ENCODE data around the gene TMPRSS6. TPM values are rescaled to one million over a fixed set of nuclear protein-coding genes. Genes with fewer than 3 reads are reported as not detected.

TMPRSS6 gene
- total RNA-seq, 1 experiment from 2014 or later = 0.39 TPM

DNA sequence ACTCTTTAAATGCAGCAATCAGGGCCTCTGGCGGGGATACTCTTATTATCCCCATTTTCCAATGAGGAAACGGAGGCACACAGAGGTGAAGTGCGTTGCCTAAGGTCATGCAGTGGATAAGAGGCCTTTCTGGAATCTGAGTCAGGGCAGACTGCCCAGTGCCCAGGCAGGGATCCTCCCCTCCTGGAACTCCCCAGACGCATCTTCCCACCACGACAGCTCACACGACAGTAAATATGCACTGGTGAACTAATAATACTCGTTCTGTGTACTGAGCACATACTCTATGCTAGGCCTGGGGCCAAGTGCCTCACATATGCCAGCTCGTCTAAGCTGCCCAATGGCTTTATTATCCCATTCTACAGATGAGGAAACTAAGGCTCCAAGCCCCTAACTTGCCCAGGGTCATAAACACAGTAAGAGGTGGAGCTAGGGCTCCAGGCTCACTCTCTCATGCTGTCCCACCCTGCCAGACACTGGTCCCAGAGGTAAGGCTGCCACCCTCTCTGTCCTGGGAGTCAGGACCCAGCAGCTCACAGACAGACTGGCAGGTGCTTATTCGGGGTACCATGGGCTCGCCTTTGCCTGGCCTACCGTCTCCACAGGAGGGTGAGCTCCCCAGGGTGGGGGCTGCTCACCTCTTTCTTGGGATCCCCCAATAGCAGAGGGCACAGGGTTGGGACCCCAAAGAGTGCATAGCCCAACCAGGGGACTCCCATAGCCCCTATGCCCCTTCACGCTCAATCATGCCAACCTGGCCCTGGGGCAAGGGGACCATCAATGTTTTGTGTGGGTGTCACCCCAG is 37.9 kb upstream of the TMPRSS6 start (continued):
- TF ChIP-seq, protein P1, sequence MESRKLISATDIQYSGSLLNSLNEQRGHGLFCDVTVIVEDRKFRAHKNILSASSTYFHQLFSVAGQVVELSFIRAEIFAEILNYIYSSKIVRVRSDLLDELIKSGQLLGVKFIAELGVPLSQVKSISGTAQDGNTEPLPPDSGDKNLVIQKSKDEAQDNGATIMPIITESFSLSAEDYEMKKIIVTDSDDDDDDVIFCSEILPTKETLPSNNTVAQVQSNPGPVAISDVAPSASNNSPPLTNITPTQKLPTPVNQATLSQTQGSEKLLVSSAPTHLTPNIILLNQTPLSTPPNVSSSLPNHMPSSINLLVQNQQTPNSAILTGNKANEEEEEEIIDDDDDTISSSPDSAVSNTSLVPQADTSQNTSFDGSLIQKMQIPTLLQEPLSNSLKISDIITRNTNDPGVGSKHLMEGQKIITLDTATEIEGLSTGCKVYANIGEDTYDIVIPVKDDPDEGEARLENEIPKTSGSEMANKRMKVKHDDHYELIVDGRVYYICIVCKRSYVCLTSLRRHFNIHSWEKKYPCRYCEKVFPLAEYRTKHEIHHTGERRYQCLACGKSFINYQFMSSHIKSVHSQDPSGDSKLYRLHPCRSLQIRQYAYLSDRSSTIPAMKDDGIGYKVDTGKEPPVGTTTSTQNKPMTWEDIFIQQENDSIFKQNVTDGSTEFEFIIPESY (IDR thresholded peaks at IDR 0.05; ENCODE audit: extremely low read depth, insufficient replicate concordance, low read length) = no peak
- TF ChIP-seq CBX3 (IDR thresholded peaks at IDR 0.05; ENCODE audit: low read depth) (no peak), ZNF274 (IDR thresholded peaks at IDR 0.05; ENCODE audit: low read depth, low read length) (no peak), YY1 (IDR thresholded peaks at IDR 0.05; ENCODE audit: extremely low read depth, insufficient replicate concordance, low read depth, low read length) (no peak)

- H3K79me2 ChIP-seq (ENCODE audit: insufficient read depth, low read length) = no peaks in the 10 kb centered on the region
- intact Hi-C loops (cut with micrococcal nuclease) = no loop called here
- H3K9me3 ChIP-seq (ENCODE audit: control insufficient read depth in 1 of 2, insufficient read depth in 1 of 2, low read depth in 1 of 2, low read length in 2 of 2) = peaks cover 0 to 2% of the 10 kb centered on the region in 2 experiments; a peak in 1 of 4 replicates
- DNase-seq (ENCODE audit: low read depth, low spot score) = no peak
- no peaks in the 10 kb centered on the region for H3K9me2 ChIP-seq (ENCODE audit: insufficient read depth)
- no peak for TF ChIP-seq FOSL1 (IDR thresholded peaks at IDR 0.05; ENCODE audit: low read depth)
- H3K4me2 ChIP-seq (ENCODE audit: low read length) = no peak overlapping the region
- no peak overlapping the region for H3K4me3 ChIP-seq (replicated peaks in 1 of 2; ENCODE audit: low read depth in 1 of 2, low read length in 2 of 2)
- ChIA-PET POLR2A (no interaction called here), RAD21 (ENCODE audit: low non-redundant PET in 1 of 2, low total read pairs in 2 of 2, uncharacterized antibody in 2 of 2, unreplicated experiment in 2 of 2) (no interaction called here), CTCF (no interaction called here)
- ATAC-seq = no peak
- no peak overlapping the region for H2AFZ ChIP-seq (ENCODE audit: low read depth, low read length, poor library complexity, severe bottlenecking)
- H4K20me1 ChIP-seq (ENCODE audit: insufficient read depth) = no peaks in the 10 kb centered on the region
- H3K4me1 ChIP-seq (ENCODE audit: control insufficient read depth in 1 of 2, insufficient read depth in 2 of 2, low read length in 2 of 2) = no peaks in the 10 kb centered on the region
- no peak overlapping the region for H3K9ac ChIP-seq (ENCODE audit: low read length)
- no TSS peak for BruUV-seq (replicated peaks)
- H3K36me3 ChIP-seq (ENCODE audit: control insufficient read depth in 1 of 2, insufficient read depth in 2 of 2, low read length in 2 of 2) = no peaks in the 10 kb centered on the region
- no peak overlapping the region for H3K27ac ChIP-seq (ENCODE audit: low read depth, low read length)
- H3K27me3 ChIP-seq (ENCODE audit: insufficient read depth, low read length) = no peaks in the 10 kb centered on the region
These were observed 37.1 kb upstream of the TMPRSS6 start for GRCh38 chr22:37146507-37147180.

Measured in HCT116 (cell line).